ENCODE results near the gene CHIT1. TPM values are rescaled to one million over a fixed set of nuclear protein-coding genes. Genes with fewer than 3 reads are reported as not detected.

The CHIT1 gene
- total and polyA plus RNA-seq, 2 experiments from 2014 or later, result 0.07 to 0.47 TPM

DNA sequence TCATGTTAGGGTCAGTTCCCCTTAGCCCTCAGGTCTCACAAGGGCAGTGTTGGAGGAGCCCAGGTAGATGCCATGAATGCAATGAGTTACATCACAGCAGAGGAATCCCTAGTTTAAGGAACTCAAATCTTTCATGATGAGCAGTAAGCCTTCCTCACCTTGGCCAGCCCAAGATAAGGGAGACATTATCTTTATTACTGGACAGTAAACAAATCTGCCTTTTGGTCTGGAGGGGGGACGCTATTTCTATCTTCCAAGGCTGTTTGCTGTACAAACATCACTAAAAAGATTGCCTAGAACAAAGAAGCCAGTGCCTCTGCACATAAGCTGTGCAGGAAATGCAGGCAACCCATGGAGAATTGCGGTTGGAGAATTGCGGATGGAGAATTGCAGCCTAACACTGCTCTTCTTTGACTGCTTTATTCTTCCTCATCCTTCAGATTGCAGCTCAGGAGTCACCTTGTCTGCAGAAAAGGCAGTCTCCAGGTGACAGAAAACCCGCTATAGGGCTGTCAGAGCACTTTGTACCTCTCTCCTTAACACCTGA, 40.7 kb downstream of the CHIT1 start:
- ATAC-seq (no peak), DNase-seq (ENCODE audit: low spot score) (no peak)
- Histone ChIP-seq H3K79me2 (replicated peaks; ENCODE audit: insufficient read depth) (no peaks in the 10 kb centered on the region), H3K27ac (ENCODE audit: low read depth) (no peak overlapping the region), H3K4me1 (ENCODE audit: insufficient read depth) (peaks cover 17% of the 10 kb centered on the region), H3F3A (replicated peaks; ENCODE audit: low read depth) (no peaks in the 10 kb centered on the region), H3K27me3 (ENCODE audit: insufficient read depth) (no peaks in the 10 kb centered on the region), H3K4me2 (no peak overlapping the region), H3K4me3 (no peak overlapping the region), H4K20me1 (replicated peaks; ENCODE audit: insufficient read depth) (no peaks in the 10 kb centered on the region), H3K9me2 (ENCODE audit: insufficient read depth) (0 out of 2 replicates have a peak, but pooled peaks cover 5% of the 10 kb centered on the region), H3K36me3 (ENCODE audit: insufficient read depth) (no peaks in the 10 kb centered on the region), H2AFZ (no peak overlapping the region)
- Mint-ChIP-seq H3K4me3 (no peak overlapping the region), H3K36me3 (ENCODE audit: low read depth) (no peaks in the 10 kb centered on the region), H3K4me1 (peaks cover 33% of the 10 kb centered on the region), H3K27ac (no peak overlapping the region), H3K27me3 (ENCODE audit: insufficient read depth, low read depth, poor library complexity) (no peaks in the 10 kb centered on the region), H3K9me3 (no peaks in the 10 kb centered on the region)
- TF ChIP-seq EZH2 (IDR thresholded peaks at IDR 0.05; ENCODE audit: low read depth, unreplicated experiment), result no peak
- TF ChIP-seq POLR2AphosphoS5 (IDR thresholded peaks at IDR 0.05; ENCODE audit: low read depth), result no peak
- TF ChIP-seq ZNF114 (CRISPR knock-in tag; IDR thresholded peaks at IDR 0.05), result no peak
- no peak for TF ChIP-seq CREB1 (CRISPR knock-in tag; IDR thresholded peaks at IDR 0.05; ENCODE audit: low read depth)
- TF ChIP-seq STAT1 (IDR thresholded peaks at IDR 0.05; ENCODE audit: unreplicated experiment), result no peak
- TF ChIP-seq, protein P1, sequence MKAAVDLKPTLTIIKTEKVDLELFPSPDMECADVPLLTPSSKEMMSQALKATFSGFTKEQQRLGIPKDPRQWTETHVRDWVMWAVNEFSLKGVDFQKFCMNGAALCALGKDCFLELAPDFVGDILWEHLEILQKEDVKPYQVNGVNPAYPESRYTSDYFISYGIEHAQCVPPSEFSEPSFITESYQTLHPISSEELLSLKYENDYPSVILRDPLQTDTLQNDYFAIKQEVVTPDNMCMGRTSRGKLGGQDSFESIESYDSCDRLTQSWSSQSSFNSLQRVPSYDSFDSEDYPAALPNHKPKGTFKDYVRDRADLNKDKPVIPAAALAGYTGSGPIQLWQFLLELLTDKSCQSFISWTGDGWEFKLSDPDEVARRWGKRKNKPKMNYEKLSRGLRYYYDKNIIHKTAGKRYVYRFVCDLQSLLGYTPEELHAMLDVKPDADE (IDR thresholded peaks at IDR 0.05), result no peak
- TF ChIP-seq, protein P2, sequence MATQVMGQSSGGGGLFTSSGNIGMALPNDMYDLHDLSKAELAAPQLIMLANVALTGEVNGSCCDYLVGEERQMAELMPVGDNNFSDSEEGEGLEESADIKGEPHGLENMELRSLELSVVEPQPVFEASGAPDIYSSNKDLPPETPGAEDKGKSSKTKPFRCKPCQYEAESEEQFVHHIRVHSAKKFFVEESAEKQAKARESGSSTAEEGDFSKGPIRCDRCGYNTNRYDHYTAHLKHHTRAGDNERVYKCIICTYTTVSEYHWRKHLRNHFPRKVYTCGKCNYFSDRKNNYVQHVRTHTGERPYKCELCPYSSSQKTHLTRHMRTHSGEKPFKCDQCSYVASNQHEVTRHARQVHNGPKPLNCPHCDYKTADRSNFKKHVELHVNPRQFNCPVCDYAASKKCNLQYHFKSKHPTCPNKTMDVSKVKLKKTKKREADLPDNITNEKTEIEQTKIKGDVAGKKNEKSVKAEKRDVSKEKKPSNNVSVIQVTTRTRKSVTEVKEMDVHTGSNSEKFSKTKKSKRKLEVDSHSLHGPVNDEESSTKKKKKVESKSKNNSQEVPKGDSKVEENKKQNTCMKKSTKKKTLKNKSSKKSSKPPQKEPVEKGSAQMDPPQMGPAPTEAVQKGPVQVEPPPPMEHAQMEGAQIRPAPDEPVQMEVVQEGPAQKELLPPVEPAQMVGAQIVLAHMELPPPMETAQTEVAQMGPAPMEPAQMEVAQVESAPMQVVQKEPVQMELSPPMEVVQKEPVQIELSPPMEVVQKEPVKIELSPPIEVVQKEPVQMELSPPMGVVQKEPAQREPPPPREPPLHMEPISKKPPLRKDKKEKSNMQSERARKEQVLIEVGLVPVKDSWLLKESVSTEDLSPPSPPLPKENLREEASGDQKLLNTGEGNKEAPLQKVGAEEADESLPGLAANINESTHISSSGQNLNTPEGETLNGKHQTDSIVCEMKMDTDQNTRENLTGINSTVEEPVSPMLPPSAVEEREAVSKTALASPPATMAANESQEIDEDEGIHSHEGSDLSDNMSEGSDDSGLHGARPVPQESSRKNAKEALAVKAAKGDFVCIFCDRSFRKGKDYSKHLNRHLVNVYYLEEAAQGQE (IDR thresholded peaks at IDR 0.05; ENCODE audit: unreplicated experiment), result no peak
- TF ChIP-seq EZH2phosphoT487 (IDR thresholded peaks at IDR 0.05; ENCODE audit: unreplicated experiment), result no peak

DNA sequence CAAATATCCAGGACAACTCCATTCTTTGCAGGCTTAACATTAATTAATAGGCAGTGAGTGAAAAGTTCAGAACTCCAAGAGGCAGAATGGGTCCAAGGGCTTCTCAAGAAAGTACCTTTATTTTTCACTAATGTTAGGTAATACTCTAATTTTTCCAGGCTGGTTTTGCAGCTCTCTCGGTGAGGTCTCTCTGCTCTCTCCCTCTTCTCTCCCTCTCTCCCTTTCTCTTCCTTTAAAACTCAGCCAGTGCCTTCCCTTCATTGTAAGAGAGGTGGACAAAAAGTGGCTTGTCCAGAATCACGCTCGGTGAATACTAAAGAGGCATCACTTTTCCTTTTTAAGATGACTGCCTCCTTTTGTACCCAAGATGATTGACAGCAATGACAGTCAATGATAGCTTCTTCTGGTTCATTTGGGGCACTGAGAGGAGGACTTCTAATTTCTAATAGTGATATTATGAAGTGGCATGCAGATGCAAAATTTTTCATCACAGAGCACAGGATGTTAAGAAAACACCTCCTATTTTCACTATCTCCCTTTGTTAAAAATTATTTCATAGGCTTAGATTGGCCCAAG, 41.7 kb downstream of the CHIT1 start:
- Histone ChIP-seq H3K27me3 (ENCODE audit: insufficient read depth) (no peaks in the 10 kb centered on the region), H3F3A (replicated peaks; ENCODE audit: low read depth) (no peaks in the 10 kb centered on the region), H2AFZ (peak overlapping the region; percentile 98), H3K36me3 (ENCODE audit: insufficient read depth) (no peaks in the 10 kb centered on the region), H3K9me2 (ENCODE audit: insufficient read depth) (0 out of 2 replicates have a peak, but pooled peaks cover 5% of the 10 kb centered on the region), H3K4me1 (ENCODE audit: insufficient read depth) (peaks cover 17% of the 10 kb centered on the region), H4K20me1 (replicated peaks; ENCODE audit: insufficient read depth) (no peaks in the 10 kb centered on the region), H3K4me2 (0 out of 2 replicates have a peak overlapping the region, but pooled peaks have one; percentile 66), H3K27ac (ENCODE audit: low read depth) (no peak overlapping the region), H3K4me3 (no peak overlapping the region), H3K79me2 (replicated peaks; ENCODE audit: insufficient read depth) (no peaks in the 10 kb centered on the region)
- no peaks in the 10 kb centered on the region for H3K27me3 Mint-ChIP-seq (ENCODE audit: insufficient read depth, low read depth, poor library complexity)
- no peak for DNase-seq (ENCODE audit: low spot score)
- H3K9me3 Mint-ChIP-seq, result no peaks in the 10 kb centered on the region
- no peaks in the 10 kb centered on the region for H3K36me3 Mint-ChIP-seq (ENCODE audit: low read depth)
- H3K4me1 Mint-ChIP-seq, result peaks cover 33% of the 10 kb centered on the region
- ATAC-seq, result no peak
- H3K27ac Mint-ChIP-seq, result no peak overlapping the region
- no peak overlapping the region for H3K4me3 Mint-ChIP-seq
- TF ChIP-seq EZH2phosphoT487 (IDR thresholded peaks at IDR 0.05; ENCODE audit: unreplicated experiment) (no peak), ZNF114 (CRISPR knock-in tag; IDR thresholded peaks at IDR 0.05) (no peak), EZH2 (IDR thresholded peaks at IDR 0.05; ENCODE audit: low read depth, unreplicated experiment) (no peak), NANOG (IDR thresholded peaks at IDR 0.05; ENCODE audit: borderline replicate concordance) (no peak), CREB1 (CRISPR knock-in tag; IDR thresholded peaks at IDR 0.05; ENCODE audit: low read depth) (no peak), STAT1 (IDR thresholded peaks at IDR 0.05; ENCODE audit: unreplicated experiment) (no peak)
- TF ChIP-seq, protein P3, sequence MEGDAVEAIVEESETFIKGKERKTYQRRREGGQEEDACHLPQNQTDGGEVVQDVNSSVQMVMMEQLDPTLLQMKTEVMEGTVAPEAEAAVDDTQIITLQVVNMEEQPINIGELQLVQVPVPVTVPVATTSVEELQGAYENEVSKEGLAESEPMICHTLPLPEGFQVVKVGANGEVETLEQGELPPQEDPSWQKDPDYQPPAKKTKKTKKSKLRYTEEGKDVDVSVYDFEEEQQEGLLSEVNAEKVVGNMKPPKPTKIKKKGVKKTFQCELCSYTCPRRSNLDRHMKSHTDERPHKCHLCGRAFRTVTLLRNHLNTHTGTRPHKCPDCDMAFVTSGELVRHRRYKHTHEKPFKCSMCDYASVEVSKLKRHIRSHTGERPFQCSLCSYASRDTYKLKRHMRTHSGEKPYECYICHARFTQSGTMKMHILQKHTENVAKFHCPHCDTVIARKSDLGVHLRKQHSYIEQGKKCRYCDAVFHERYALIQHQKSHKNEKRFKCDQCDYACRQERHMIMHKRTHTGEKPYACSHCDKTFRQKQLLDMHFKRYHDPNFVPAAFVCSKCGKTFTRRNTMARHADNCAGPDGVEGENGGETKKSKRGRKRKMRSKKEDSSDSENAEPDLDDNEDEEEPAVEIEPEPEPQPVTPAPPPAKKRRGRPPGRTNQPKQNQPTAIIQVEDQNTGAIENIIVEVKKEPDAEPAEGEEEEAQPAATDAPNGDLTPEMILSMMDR (conservative IDR thresholded peaks at IDR 0.05; ENCODE audit: low read depth in 2 of 2), result no peak
- TF ChIP-seq, protein P2 (IDR thresholded peaks at IDR 0.05; ENCODE audit: unreplicated experiment), result no peak
